Mucosa of rectum (tissue), 2 donors: ENCODE data around the gene TANGO2.

Experiments
- H3K27ac ChIP-seq, 2 donors: one replicate each; pipeline ENCODE4 v1.7.0; 2013; ENCODE audit warnings: inconsistent platforms in 2 of 2, low read depth in 2 of 2, low read length in 2 of 2
- H3K27me3 ChIP-seq, 2 donors: one replicate each; pipeline ENCODE4 v1.7.0; 2013; ENCODE audit warnings: low read length in 2 of 2; ENCODE audit not compliant: control insufficient read depth in 2 of 2, insufficient read depth in 2 of 2
- H3K36me3 ChIP-seq, 2 donors: one replicate each; pipeline ENCODE4 v1.7.0; 2013; ENCODE audit warnings: low read length in 2 of 2; ENCODE audit not compliant: control insufficient read depth in 2 of 2, insufficient read depth in 2 of 2
- H3K4me1 ChIP-seq, 2 donors: one replicate each; pipeline ENCODE4 v1.7.0; 2013; ENCODE audit warnings: low read length in 2 of 2, mild to moderate bottlenecking in 1 of 2; ENCODE audit not compliant: control insufficient read depth in 2 of 2, insufficient read depth in 2 of 2
- H3K4me3 ChIP-seq, 2 donors: one replicate each; pipeline ENCODE4 v1.7.0; 2013; ENCODE audit warnings: low read length in 2 of 2
- H3K9ac ChIP-seq, 2 donors: one replicate each; pipeline ENCODE4 v1.7.0; 2013; ENCODE audit warnings: low read length in 2 of 2, low read depth in 1 of 2, mild to moderate bottlenecking in 1 of 2
- H3K9me3 ChIP-seq, 2 donors: one replicate each; pipeline ENCODE4 v1.7.0; 2013; ENCODE audit warnings: low read length in 2 of 2; ENCODE audit not compliant: control insufficient read depth in 2 of 2
- donor health status: healthy.
- donor health status: Normal muscosa, but diverticular disease.

TANGO2 gene

DNA sequence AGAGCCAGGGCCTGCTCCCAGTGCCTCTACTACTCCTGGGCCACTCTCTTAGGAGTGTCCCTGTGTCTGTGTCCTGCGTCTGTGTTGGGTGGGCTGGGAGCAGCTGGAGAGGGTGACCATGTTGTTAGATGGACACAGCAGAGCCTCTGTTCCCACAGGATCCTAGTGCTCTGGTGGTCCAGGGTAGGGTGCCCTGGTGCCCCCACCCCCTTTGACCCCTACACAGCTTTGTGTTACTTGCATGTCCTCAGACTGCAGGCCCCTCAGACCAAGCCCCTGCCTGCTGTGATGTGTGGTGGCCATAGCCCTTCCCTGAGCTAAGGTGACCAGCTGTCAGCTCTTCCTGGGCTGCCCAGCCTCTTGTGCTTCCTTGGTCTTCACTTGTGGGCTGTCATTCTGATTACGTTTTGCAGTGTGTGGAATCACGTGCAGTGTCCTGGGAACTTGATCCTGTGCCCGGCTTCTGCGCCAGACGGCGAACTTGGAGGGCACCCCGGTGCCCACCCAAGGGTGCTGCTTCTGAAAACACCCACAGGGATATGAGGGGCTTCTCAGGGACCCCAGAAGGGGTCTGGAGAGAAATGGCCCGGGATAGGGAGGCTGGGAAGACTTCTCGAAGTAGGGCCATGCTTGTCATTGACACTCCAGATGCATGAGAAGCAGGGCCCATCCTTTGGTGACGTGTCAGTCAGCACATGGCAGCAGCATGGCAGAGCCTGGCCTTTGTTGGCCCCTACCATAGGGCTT, 1.5 kb downstream of the TANGO2 start:
- H3K4me3 ChIP-seq: peak overlapping the region; percentile 90 to 94
- H3K9me3 ChIP-seq: no peaks in the 10 kb centered on the region
- H3K27ac ChIP-seq: peak overlapping the region in 1 of 2 donors; percentile 88
- H3K9ac ChIP-seq: peak overlapping the region; percentile 97
- peaks cover 4 to 8% of the 10 kb centered on the region in 2 donors for H3K27me3 ChIP-seq
- H3K4me1 ChIP-seq: peaks cover 20 to 21% of the 10 kb centered on the region in 2 donors
- peaks cover 0 to 6% of the 10 kb centered on the region in 2 donors for H3K36me3 ChIP-seq

DNA sequence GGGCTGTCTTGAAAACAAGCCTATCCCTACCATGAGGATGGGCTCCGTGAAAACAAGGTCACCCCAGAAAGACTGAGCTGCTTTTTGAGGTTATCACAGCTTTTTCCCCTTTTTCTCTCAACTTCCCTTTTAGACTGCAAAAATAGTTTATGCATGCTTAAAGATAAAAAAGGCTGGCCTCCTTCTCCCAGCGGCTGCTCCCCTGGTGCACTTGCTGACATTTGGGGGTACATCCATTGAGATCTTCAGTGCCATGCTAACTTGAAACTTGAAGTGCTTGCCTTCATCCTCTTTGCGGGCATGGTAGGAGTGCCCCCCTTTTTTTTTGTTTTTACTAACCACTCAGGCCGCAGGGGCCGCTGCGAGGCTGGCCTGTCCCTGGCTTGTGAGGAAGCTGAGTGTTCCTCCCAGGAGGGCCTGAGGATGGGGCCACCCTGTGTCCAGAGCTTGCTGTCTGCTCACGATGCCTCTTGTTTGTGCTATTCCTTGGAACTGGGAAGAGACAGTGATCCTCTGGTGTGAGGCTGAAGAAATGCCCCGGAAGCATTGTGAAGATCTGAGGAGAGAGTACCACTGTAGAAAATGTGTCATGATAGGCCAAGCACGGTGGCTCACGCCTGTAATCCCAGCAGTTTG, 2.2 kb downstream of the TANGO2 start:
- Histone ChIP-seq H3K27ac (no peak overlapping the region), H3K9ac (peak overlapping the region in 1 of 2 donors; percentile 97)

DNA sequence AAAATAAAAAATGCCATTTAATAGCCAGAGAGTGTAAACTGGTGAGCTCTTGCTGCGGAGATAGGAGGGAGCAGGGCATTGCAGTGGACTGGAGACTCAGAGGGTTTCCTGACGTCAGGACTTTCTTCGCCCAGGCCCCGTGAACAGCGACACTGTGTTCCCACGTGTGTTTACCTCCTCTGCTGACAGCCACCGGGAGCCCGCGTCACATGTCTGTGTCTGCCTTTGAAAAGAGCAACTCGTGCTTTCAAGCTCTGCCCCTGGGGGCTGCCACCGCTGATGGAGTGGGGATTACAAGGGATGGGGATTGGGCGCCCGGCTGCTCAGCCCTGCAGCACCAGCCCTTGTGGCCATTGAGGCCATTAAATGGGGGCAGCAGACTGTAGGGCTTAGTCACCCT, 3.3 kb downstream of the TANGO2 start:
- H3K27me3 ChIP-seq: no peaks in the 10 kb centered on the region
- H3K9ac ChIP-seq: no peak overlapping the region
- no peak overlapping the region for H3K4me3 ChIP-seq
- peaks cover 0 to 6% of the 10 kb centered on the region in 2 donors for H3K36me3 ChIP-seq
- H3K27ac ChIP-seq: no peak overlapping the region
- peaks cover 18 to 19% of the 10 kb centered on the region in 2 donors for H3K4me1 ChIP-seq
- H3K9me3 ChIP-seq: no peaks in the 10 kb centered on the region

More for the DNA sequence above, 2.2 kb downstream of the TANGO2 start:
- peak overlapping the region in 1 of 2 donors; percentile 37 for H3K4me3 ChIP-seq
- no peaks in the 10 kb centered on the region for H3K9me3 ChIP-seq
- H3K4me1 ChIP-seq: peaks cover 18 to 19% of the 10 kb centered on the region in 2 donors
- peaks cover 0 to 3% of the 10 kb centered on the region in 2 donors for H3K27me3 ChIP-seq
- peaks cover 0 to 6% of the 10 kb centered on the region in 2 donors for H3K36me3 ChIP-seq

DNA sequence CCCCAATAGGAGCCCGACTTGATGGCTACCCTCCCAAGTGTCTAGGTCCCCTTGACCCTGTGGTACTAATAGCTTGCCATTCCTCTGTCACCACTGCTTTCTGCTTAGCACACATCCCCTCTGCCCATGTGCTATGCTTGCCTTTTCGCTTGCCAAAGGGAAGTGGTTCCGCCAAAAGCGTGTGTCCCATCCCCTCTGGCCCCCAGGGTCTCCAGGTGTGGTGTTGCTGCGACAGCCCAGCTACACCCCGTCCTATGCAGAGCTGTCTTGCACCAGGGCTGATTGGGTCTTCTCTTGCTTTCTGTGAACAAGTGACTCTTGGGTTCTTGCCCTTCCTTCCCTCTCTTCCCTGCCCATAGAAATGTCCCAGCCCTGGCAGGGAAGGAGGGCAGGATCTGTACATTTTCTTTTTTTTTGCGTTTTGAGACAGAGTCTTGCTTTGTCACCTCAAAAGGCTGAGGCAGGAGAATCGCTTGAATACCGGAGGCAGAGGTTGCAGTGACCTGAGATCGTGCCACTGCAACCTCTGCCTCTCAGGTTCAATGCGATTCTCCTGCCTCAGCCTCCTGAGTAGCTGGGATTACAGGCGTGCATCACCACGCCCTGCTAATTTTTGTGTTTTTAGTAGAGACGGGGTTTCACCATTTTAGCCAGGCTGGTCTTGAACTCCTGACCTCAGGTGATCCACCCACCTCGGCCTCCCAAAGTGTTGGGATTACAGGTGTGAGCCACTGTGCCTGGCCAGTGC, 3.9 kb downstream of the TANGO2 start:
- Histone ChIP-seq H3K4me1 (peaks cover 18 to 19% of the 10 kb centered on the region in 2 donors), H3K27me3 (no peaks in the 10 kb centered on the region), H3K9me3 (no peaks in the 10 kb centered on the region), H3K4me3 (no peak overlapping the region), H3K9ac (no peak overlapping the region), H3K36me3 (peaks cover 0 to 6% of the 10 kb centered on the region in 2 donors), H3K27ac (no peak overlapping the region)

DNA sequence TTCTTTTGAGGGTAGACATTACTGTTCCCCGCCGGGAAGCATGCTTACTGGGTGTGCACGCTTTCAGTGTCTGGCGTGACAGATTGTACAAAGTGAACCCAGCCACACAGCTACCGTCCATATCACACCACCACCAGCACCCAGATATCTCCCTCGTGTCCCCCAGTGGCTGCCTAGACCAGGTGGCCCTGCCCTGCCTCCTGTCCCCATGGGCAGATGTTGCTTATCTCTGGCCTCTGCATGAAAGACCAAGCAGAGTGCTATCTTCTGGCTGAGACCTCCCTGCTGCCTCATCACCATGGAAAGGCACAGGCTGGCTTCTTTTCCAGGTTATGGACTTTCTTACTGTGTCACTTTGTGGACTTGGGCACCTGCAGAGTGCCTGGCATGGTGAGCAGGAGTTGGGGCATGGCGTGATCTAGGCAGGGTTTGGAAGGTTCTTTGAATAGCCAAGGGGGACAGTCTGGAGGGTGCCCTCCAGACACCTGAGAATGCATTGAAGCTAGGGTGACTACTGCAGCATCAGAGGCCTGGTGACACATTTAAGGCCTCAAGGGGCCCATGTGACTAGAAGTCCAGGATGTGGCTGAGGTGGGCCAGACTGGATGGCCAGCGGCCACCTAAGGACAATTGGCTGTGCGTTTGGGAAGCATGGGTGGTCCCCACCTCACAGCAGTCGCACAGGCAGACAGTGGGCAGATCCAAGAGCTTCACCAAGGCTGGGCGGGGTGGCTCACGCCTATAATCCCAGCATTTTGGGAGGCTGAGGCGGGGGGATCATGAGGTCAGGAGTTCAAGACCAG, 4.7 kb downstream of the TANGO2 start:
- no peak overlapping the region for H3K4me3 ChIP-seq
- no peak overlapping the region for H3K27ac ChIP-seq
- H3K9me3 ChIP-seq: no peaks in the 10 kb centered on the region
- H3K4me1 ChIP-seq: peaks cover 15 to 16% of the 10 kb centered on the region in 2 donors
- H3K36me3 ChIP-seq: peaks cover 0 to 6% of the 10 kb centered on the region in 2 donors
- H3K9ac ChIP-seq: no peak overlapping the region
- H3K27me3 ChIP-seq: no peaks in the 10 kb centered on the region

DNA sequence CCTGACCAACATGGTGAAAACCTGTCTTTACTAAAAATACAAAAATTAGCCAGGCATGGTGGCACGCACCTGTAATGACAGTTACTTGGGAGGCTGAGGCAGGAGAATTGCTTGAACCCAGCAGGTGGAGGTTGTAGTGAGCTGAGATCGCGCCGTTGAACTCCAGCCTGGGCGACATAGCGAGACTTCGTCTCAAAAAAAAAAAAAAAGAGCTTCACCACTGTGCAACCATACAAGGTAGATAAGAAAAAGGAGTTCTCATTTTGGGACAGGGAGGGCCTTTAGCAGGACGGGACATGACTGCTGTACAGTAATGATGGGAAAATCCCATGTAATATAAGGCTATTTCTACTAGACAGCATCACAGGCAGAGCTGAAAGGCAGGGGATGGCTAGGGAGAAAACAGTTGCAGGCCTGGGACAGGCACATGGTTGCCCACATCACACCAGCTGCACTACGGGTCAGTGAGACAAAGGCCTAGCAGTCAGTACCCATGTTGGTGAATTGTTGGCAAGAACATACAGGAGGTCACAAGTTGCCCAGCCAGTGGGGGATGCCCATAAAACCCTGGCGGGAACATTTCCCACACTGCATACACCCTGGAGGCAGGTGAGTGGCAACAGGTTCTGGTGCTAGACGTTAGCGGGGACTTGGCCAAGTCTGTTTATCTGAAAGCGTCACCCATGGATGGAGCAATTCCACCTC, 5.4 kb downstream of the TANGO2 start:
- Histone ChIP-seq H3K4me3 (no peak overlapping the region), H3K36me3 (peaks cover 0 to 8% of the 10 kb centered on the region in 2 donors), H3K27me3 (no peaks in the 10 kb centered on the region), H3K4me1 (peaks cover 12 to 14% of the 10 kb centered on the region in 2 donors), H3K27ac (no peak overlapping the region), H3K9me3 (no peaks in the 10 kb centered on the region), H3K9ac (no peak overlapping the region)

DNA sequence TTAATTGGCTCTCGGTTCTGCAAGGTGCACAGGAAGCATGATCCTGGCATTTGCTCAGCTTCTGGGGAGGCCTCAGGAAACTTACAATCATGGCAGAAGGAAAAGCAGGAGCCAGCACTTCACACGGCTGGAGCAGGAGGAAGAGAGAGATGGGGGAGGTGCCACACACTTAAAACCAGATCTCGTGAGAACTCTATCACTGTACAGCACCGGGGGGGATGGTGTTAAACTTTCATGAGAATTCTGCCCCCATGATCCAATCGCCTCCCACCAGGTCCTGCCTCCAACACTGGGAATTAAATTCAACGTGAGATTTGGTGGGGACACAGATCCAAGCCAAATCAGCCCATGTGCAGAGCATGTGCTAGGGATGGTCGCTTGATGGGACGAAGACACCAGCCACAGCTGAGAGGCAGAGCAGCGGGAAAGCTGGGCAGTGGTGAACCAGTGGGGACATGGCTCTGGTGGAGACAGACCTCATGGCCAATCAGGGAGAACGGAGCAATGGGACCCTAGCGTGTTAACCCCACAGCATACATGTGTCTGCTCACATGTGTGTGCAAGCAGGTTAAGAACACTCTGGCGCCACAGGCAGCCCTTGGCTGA, 6.2 kb downstream of the TANGO2 start:
- Histone ChIP-seq H3K4me3 (no peak overlapping the region), H3K4me1 (peaks cover 5 to 8% of the 10 kb centered on the region in 2 donors), H3K9ac (no peak overlapping the region), H3K27ac (no peak overlapping the region), H3K9me3 (no peaks in the 10 kb centered on the region), H3K27me3 (no peaks in the 10 kb centered on the region), H3K36me3 (peaks cover 0 to 9% of the 10 kb centered on the region in 2 donors)

DNA sequence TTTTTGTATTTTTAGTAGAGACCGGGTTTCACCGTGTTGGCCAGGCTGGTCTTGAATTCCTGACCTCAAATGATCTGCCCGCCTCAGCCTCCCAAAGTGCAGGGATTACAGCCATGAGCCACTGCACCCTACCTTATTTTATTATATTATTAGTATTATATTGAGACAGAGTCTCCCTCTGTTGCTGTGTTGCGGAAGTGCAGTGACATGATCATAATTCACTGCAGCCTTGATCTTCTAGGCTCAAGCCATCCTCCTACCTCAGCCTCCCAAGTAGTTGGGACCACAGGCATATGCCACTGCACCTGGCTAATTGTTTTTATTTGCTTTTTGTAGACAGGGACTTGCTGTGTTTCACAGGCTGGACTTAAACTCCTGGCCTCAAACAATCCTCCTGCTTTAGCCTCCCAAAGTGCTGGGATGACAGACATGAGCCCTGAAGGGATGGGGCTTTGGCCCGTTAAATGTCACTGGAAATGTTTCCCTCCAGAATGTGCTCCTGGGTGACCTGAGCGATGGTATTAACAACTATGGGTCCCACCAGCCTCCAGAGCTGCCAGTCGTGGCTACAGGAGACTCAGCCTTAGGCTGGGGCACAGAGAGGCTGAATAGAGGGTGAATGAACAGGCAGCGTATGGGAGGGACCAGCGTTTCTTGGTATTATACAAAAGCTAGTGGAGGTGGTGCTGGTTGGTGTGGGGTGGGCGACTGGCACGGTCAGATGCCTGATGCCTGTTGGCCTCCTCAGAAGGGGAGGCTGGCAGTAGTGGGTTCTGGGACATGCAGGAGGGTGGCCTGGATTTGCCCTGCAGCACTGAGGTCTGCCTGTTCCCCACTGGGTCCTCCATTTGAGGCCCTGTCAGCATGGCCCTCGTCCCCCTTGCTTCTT, 7.3 kb downstream of the TANGO2 start:
- H3K4me1 ChIP-seq: peaks cover 4 to 10% of the 10 kb centered on the region in 2 donors
- H3K36me3 ChIP-seq: peaks cover 0 to 9% of the 10 kb centered on the region in 2 donors
- no peak overlapping the region for H3K9ac ChIP-seq
- no peaks in the 10 kb centered on the region for H3K9me3 ChIP-seq
- no peak overlapping the region for H3K4me3 ChIP-seq
- H3K27me3 ChIP-seq: no peaks in the 10 kb centered on the region
- no peak overlapping the region for H3K27ac ChIP-seq
